Thyroid gland (tissue), 4 donors: Measurements from ENCODE around the gene MICAL3. TPM values are rescaled to one million over a fixed set of nuclear protein-coding genes. Genes with fewer than 3 reads are reported as not detected.

ENCODE experiments used
- DNase-seq, 2 donors: peaks; one replicate each; pipeline ENCODE4 v3.0.0-alpha.2; 2019
- H3K27ac ChIP-seq, 3 donors: fragments of 200-600 bp; sonication (generic); 1 replicate in 2 of 3; 2 replicates in 1 of 3; pipeline ENCODE4 v1.5.1; 2016 to 2019; ENCODE audit warnings: mild to moderate bottlenecking in 1 of 3, moderate library complexity in 1 of 3
- H3K27me3 ChIP-seq: fragments of 200-600 bp; sonication (generic); one replicate; pipeline ENCODE4 v1.5.1; 2019
- H3K36me3 ChIP-seq, 2 donors: fragments of 200-600 bp; sonication (generic); one replicate each; pipeline ENCODE4 v1.5.1; 2016 to 2019
- H3K4me1 ChIP-seq, 2 donors: fragments of 200-600 bp; sonication (generic); one replicate each; pipeline ENCODE4 v1.5.1; 2017 to 2019
- H3K4me3 ChIP-seq, 3 donors: fragments of 200-600 bp; sonication (generic); replicated peaks in 1 of 3; 1 replicate in 2 of 3; 2 replicates in 1 of 3; pipeline ENCODE4 v1.5.1; 2016; ENCODE audit warnings: mild to moderate bottlenecking in 1 of 3
- H3K9me3 ChIP-seq: fragments of 200-600 bp; sonication (generic); one replicate; pipeline ENCODE4 v1.5.1; 2017
- POLR2A ChIP-seq, 2 donors: fragments of 450-650 bp; IDR thresholded peaks; one replicate each; pipeline ENCODE4 v1.6.1; 2017; ENCODE audit warnings: antibody characterized with exemption in 2 of 2, mild to moderate bottlenecking in 2 of 2, moderate library complexity in 1 of 2
- WGBS, 2 donors: methylation state at CpG; one replicate each; pipeline ENCODE4 v1.1.5; 2017; 5-methylcytosine and 5-hydroxymethylcytosine counted together
- intact Hi-C: fragments of 100-400 bp; cut with DNase I; formaldehyde crosslinking; loops from one replicate; pipeline ENCODE4 v1.15.1; 2023
- total RNA-seq, 4 donors: library from RNA; depleted of rRNA; stranded (reverse); fragments of >200 nt; gene quantifications; one replicate each; pipeline ENCODE4 v1.2.3, GENCODE V29; 2016
- TF ChIP-seq, protein P1 (sequence below), 6 experiments: fragments of 200-600 bp in 3 of 6; fragments of 450-650 bp in 3 of 6; sonication (generic) in 3 of 6; IDR thresholded peaks; one replicate each; pipeline ENCODE4 v1.5.1; 2016 to 2019; ENCODE audit warnings: antibody characterized with exemption in 6 of 6, mild to moderate bottlenecking in 2 of 6, inconsistent platforms in 1 of 6, moderate library complexity in 1 of 6

The MICAL3 gene
- total RNA-seq, 4 donors from 2014 or later: 31.8 to 53.8 (median 43.6) TPM

DNA sequence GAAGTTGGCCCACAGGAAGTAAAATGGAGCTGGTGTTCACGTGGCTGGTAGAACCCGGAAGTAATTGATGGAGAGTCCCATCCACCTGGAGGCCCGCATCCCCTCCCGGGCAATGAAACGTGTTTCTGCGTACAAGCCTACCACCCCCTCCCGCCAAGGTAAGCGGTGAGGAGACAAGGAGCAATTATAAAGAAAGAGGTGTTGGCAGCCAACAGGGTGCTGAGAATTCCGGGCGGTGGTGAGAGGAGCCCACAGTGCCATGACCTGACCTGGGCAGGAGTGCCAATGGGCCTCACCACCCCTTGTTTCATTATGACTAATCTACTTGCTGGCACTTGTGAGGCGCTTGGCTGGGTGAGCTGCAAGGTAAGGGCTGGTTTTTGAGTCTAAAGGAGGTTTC lies 166.3 kb downstream of the MICAL3 start:
- H3K27me3 ChIP-seq: no peaks in the 10 kb centered on the region
- no peak for TF ChIP-seq POLR2A (IDR thresholded peaks at IDR 0.05)
- TF ChIP-seq, protein P1, sequence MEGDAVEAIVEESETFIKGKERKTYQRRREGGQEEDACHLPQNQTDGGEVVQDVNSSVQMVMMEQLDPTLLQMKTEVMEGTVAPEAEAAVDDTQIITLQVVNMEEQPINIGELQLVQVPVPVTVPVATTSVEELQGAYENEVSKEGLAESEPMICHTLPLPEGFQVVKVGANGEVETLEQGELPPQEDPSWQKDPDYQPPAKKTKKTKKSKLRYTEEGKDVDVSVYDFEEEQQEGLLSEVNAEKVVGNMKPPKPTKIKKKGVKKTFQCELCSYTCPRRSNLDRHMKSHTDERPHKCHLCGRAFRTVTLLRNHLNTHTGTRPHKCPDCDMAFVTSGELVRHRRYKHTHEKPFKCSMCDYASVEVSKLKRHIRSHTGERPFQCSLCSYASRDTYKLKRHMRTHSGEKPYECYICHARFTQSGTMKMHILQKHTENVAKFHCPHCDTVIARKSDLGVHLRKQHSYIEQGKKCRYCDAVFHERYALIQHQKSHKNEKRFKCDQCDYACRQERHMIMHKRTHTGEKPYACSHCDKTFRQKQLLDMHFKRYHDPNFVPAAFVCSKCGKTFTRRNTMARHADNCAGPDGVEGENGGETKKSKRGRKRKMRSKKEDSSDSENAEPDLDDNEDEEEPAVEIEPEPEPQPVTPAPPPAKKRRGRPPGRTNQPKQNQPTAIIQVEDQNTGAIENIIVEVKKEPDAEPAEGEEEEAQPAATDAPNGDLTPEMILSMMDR (IDR thresholded peaks at IDR 0.05): no peak
- peak; percentile 76 to 77 for DNase-seq
- H3K4me3 ChIP-seq: no peak overlapping the region
- peaks cover 0 to 5% of the 10 kb centered on the region in 2 donors for H3K36me3 ChIP-seq
- H3K27ac ChIP-seq: peak overlapping the region; percentile 34 to 79 (median 52)
- no peaks in the 10 kb centered on the region for H3K9me3 ChIP-seq
- intact Hi-C loops: no loop called here
- WGBS, 2 donors: 74 to 84% methylated on average over 11 of the region's 11 CpGs
- H3K4me1 ChIP-seq: peaks cover 25 to 30% of the 10 kb centered on the region in 2 donors

DNA sequence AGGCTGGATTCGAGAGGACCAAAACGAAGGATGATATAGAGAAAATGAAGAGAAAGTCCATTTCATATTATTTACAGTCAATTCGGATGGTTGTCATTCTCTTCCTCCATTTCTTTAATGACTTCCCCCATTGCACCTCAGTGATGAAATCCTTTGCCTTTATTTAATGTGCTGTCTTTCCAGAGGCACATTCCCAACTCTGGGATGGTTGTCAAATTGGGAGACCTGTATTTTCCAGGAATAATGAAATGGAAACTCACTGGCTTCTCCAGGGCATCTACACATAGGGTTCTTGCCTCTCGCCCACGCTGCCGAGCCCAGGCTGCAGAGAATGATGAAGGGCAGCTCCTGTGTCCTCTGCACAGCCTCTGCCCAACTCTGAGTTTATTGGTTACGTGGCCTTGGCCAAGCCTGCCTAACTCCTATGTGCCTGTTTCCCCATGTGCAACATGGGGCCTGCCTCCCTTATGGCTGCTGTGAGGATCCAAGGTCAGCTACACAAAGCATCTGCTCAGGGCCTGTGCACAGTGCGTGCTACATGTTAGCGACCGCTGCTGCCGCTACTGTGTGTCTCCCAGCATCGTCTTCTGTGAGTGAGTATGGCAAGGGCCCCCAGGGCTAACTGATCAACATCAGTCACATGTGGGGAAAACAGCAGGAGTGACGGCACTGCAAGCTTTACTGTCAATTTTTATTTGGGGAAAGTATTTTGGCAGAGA lies 168.6 kb downstream of the MICAL3 start:
- H3K4me3 ChIP-seq: no peak overlapping the region
- peaks cover 0 to 5% of the 10 kb centered on the region in 2 donors for H3K36me3 ChIP-seq
- H3K27me3 ChIP-seq: no peaks in the 10 kb centered on the region
- no peak for DNase-seq
- TF ChIP-seq POLR2A (IDR thresholded peaks at IDR 0.05): no peak
- TF ChIP-seq, protein P1 (IDR thresholded peaks at IDR 0.05): no peak
- intact Hi-C loops: no loop called here
- no peaks in the 10 kb centered on the region for H3K9me3 ChIP-seq
- H3K27ac ChIP-seq: no peak overlapping the region
- WGBS, 2 donors: 92 to 98% methylated on average over 13 of the region's 13 CpGs
- H3K4me1 ChIP-seq: peaks cover 25 to 30% of the 10 kb centered on the region in 2 donors

DNA sequence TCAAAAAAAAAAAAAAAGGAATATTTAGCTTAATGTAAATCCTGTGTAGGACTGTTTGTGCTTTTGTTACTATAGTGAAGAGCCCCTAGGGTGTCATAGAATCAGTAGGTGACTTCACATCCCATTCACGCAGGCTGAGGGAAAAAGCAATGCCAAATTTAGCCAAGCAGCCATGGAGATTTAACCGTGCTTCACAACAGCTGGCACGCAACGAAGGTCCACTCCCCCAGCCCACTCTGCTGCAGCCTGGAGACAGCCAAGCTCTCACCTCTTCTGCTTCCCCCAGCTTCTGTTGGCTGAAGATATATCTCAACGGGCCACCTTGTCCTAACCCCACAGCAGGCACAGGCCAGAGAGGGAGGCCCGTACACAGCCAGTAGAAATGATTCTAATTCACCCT lies 171.3 kb downstream of the MICAL3 start:
- no peak overlapping the region for H3K27ac ChIP-seq
- H3K4me1 ChIP-seq: peaks cover 9 to 12% of the 10 kb centered on the region in 2 donors
- no peak for DNase-seq
- no peak overlapping the region for H3K4me3 ChIP-seq
- H3K36me3 ChIP-seq: peaks cover 0 to 5% of the 10 kb centered on the region in 2 donors
- no peaks in the 10 kb centered on the region for H3K9me3 ChIP-seq
- TF ChIP-seq POLR2A (IDR thresholded peaks at IDR 0.05): no peak
- TF ChIP-seq, protein P1 (IDR thresholded peaks at IDR 0.05): no peak
- intact Hi-C loops: no loop called here
- H3K27me3 ChIP-seq: no peaks in the 10 kb centered on the region
- WGBS, 2 donors: 78 to 79% methylated on average over 6 of the region's 6 CpGs

DNA sequence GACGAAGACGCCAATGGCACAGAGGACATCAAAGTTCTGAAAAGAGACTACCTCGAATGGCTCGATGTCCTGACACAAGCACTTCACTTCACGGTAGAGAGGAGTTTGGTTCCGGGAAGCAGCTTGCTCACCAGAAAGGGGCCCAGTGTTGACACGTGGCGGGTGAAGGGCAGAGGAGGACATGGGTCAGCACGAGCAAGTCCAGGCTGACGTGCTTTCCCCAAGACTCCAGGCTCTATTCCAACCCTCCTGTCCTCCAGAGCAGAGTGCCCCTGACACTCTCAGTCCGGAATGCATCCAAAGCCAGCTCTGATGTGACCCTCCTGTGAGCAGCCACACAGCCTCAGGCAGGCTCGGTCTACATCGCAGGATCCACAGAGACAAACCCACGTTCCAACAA lies 172.6 kb downstream of the MICAL3 start:
- Histone ChIP-seq H3K36me3 (peaks cover 0 to 5% of the 10 kb centered on the region in 2 donors), H3K4me1 (peaks cover 4 to 8% of the 10 kb centered on the region in 2 donors), H3K4me3 (no peak overlapping the region), H3K27me3 (no peaks in the 10 kb centered on the region), H3K9me3 (no peaks in the 10 kb centered on the region), H3K27ac (no peak overlapping the region)
- 60 to 72% methylated on average over 14 of the region's 14 CpGs for WGBS, 2 donors
- TF ChIP-seq, protein P1 (IDR thresholded peaks at IDR 0.05): no peak
- TF ChIP-seq POLR2A (IDR thresholded peaks at IDR 0.05): no peak
- DNase-seq: peak; percentile 53 to 71
- intact Hi-C loops: no loop called here

DNA sequence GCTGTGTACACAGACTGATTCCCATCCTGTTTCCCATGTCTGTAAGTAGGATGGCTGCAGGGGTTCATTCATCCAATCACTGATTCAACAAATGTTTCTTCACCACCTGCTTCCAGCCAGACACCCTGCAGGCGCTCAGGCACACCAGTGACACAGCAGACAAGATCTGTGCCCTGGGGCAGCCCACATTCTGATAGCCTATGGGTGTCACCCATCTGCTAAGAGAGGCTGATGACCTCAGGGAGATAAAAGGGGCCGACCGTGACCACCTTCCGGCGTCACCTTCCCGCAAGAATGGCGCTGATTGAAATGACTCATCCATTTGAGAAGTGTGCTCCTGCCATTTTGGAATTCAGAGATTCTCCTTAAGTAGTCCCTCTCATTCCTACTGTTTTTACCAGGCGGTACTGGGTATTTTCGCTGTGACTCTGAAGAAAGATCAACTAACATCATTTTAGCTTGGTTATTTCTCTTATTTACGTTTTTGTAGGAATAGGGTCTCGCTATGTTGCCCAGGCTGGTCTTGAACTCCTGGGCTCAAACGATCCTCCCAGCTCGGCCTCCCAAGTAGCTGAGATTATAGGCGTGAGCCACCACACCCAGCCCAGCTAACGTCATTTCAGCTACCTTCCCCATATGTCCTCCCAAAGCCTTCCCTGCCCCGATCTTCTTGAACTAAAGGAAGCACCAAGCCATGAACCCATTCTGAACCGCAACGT lies 176.8 kb downstream of the MICAL3 start:
- Histone ChIP-seq H3K36me3 (no peaks in the 10 kb centered on the region), H3K27ac (peak overlapping the region in 2 of 3 donors; percentile 75 to 80), H3K9me3 (no peaks in the 10 kb centered on the region), H3K4me3 (no peak overlapping the region), H3K4me1 (peaks cover 21 to 28% of the 10 kb centered on the region in 2 donors), H3K27me3 (no peaks in the 10 kb centered on the region)
- intact Hi-C loops: no loop called here
- peak in 1 of 2 donors; percentile 29 for DNase-seq
- TF ChIP-seq, protein P1 (IDR thresholded peaks at IDR 0.05): no peak
- no peak for TF ChIP-seq POLR2A (IDR thresholded peaks at IDR 0.05)
- WGBS, 2 donors: 94 to 97% methylated on average over 18 of the region's 18 CpGs
